Effector memory CD4-positive, alpha-beta T cell (primary cell): ENCODE measurements around the gene RAB11A.
"Not testable (repeated sequence)": the region's sequence is repeated elsewhere in the genome, so short reads cannot be mapped to it uniquely, and the experiment has no call there.

Experiments
- DNase-seq, 3 donors: peaks; one replicate each; pipeline ENCODE4 v3.0.0-alpha.2; 2020
- H3K27ac ChIP-seq: 2 replicates; pipeline ENCODE4 v1.7.0; 2013; ENCODE audit warnings: mild to moderate bottlenecking, low read length, moderate library complexity; ENCODE audit not compliant: insufficient read depth, poor library complexity, severe bottlenecking
- H3K27me3 ChIP-seq: replicated peaks from 2 replicates; pipeline ENCODE4 v1.7.0; 2013; ENCODE audit warnings: mild to moderate bottlenecking, low read length; ENCODE audit not compliant: insufficient read depth, control insufficient read depth, poor library complexity, severe bottlenecking
- H3K36me3 ChIP-seq: 2 replicates; pipeline ENCODE4 v1.7.0; 2013; ENCODE audit warnings: mild to moderate bottlenecking, low read length, moderate library complexity; ENCODE audit not compliant: control insufficient read depth, insufficient read depth
- H3K4me1 ChIP-seq: 2 replicates; pipeline ENCODE4 v1.7.0; 2013; ENCODE audit warnings: low read length, mild to moderate bottlenecking; ENCODE audit not compliant: control insufficient read depth, insufficient read depth, poor library complexity, severe bottlenecking
- H3K4me3 ChIP-seq: 2 replicates; pipeline ENCODE4 v1.7.0; 2013; ENCODE audit warnings: low read length, low read depth, mild to moderate bottlenecking; ENCODE audit not compliant: insufficient read depth, poor library complexity, severe bottlenecking
- H3K9me3 ChIP-seq: 2 replicates; pipeline ENCODE4 v1.7.0; 2013; ENCODE audit warnings: mild to moderate bottlenecking, low read length, moderate library complexity; ENCODE audit not compliant: control insufficient read depth

The RAB11A gene

GRCh38 chr15:65867933-65868332, 1.4 kb upstream of the RAB11A start:
- not testable (repeated sequence) for H3K9me3 ChIP-seq, H3K4me3 ChIP-seq, DNase-seq, H3K27ac ChIP-seq, H3K4me1 ChIP-seq, H3K27me3 ChIP-seq, H3K36me3 ChIP-seq

- Histone ChIP-seq H3K9me3 (no peaks in the 10 kb centered on the region), H3K4me1 (no peaks in the 10 kb centered on the region), H3K36me3 (no peaks in the 10 kb centered on the region), H3K27me3 (no peaks in the 10 kb centered on the region), H3K27ac (peak overlapping the region; percentile 94), H3K4me3 (peak overlapping the region; percentile 91)
- DNase-seq, result no peak
These were observed 655 bp upstream of the RAB11A start for GRCh38 chr15:65868546-65869125.

DNA sequence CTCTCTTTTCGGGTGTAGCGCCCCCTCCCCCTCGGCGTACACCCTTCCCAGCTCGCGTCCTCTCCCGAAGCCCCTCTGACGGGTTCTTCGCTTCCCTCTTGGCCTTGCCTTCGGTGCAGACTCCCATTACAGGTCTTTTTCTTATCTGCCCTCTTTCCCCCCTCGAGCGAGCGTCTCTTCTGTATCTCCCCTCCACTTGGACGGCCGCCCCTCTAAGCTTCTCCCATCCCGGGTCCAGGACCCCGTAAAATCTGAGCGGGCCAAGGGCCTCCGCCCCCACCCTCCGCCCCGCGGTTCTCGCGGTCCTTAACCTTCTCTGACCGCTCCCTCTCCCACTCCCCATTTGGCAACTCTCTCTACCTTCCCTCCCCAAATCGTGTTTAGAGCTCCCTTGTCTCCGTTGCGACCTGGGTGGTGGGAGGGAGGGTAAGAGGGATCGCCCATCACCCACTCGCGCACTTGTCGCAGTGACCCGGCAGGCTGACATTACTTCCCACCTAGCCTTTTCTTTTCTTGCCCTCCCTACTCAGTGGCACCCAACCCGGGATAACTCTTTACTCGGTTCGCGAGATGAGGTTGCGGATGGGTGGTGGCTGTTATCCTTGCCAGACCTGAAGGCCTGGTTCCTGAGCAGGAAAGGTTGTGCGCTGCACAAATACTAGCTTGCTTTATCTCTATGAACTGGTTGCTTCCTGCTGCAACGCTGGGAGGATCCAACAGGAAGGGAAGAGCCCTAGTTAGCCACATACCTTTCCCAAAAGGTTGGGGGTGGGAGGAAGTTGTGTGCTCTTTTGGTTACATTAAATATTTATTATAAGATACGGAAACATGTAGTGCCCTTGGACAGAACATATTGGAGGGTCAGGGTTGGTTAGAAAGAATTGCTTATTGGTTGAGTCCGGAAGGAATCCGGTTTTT, 922 bp downstream of the RAB11A start:
- Histone ChIP-seq H3K27ac (peak overlapping the region; percentile 94), H3K4me3 (peak overlapping the region; percentile 91), H3K36me3 (no peaks in the 10 kb centered on the region), H3K9me3 (no peaks in the 10 kb centered on the region), H3K27me3 (no peaks in the 10 kb centered on the region), H3K4me1 (no peaks in the 10 kb centered on the region)
- no peak for DNase-seq

DNA sequence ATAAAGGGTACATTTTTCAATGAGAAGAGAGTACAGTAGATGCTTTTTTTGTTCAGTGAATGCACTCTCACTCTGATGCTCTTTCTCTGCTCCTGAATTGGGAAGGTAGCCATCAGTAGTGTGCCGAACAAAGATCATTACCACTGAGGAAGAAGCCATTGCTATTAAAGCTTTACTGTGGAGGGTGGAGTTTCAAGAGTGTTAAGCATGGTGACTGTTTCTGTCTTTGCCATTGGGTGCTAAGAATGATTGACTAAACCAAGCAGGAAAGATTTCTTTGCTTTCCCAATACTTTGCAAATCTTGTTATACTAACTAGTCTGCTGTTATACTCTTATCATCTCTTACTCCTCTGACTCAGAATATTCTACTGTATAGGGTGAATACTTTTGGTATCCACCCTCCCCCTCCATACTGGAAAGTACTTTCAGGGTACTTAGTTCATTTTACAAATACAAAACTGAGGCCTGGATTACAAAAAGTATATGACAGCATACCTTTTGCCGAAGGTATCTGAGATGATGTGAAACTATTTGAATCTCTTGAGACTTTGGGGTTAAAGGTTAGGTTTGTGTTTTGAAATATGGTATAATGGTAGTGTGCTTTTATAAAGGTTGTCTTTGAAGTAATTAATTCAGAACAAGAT, 1.7 kb downstream of the RAB11A start:
- no peaks in the 10 kb centered on the region for H3K36me3 ChIP-seq
- H3K27ac ChIP-seq, result peak overlapping the region; percentile 94
- no peaks in the 10 kb centered on the region for H3K9me3 ChIP-seq
- peak overlapping the region; percentile 91 for H3K4me3 ChIP-seq
- H3K4me1 ChIP-seq, result no peaks in the 10 kb centered on the region
- H3K27me3 ChIP-seq, result no peaks in the 10 kb centered on the region
- no peak for DNase-seq

DNA sequence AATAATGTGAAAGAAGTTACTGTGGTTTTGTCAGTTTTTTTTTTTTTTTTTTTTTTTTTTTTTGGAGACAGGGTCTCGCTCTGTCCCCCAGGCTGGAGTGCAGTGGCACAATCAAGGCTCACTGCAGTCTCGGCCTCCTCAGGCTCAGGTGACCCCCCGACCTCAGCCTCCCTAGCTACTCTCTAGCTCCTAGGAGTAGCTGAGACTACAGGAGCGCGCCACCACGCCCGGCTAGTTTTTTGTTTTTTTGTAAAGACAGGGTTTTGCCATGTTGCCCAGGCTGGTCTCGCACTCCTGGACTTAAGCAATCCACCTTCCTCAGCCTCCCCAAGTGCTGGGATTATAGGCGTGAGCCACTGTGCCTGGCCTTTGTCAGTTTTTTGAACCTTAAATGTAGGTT, 2.6 kb downstream of the RAB11A start:
- H3K4me3 ChIP-seq, H3K4me1 ChIP-seq, H3K36me3 ChIP-seq, H3K27me3 ChIP-seq, H3K9me3 ChIP-seq, DNase-seq, H3K27ac ChIP-seq: not testable (repeated sequence)

DNA sequence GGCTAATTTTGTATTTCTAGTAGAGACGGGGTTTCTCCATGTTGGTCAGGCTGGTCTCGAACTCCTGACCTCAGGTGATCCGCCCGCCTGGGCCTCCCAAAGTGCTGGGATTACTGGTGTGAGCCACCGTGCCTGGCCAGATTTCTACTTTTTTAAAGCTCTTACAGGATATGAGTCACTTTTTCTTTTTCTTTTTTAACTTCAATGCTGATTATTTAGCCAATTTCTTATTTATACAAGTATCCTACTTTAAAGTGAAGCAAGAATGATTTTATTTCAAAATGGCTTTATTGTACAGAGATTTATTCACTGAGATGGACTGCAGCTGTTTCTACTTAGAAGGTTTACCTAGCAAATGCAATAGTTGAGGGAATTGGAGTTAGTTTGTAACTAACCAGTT, 3.3 kb downstream of the RAB11A start:
- H3K36me3 ChIP-seq, H3K27me3 ChIP-seq, H3K9me3 ChIP-seq, H3K27ac ChIP-seq, H3K4me3 ChIP-seq, DNase-seq, H3K4me1 ChIP-seq: not testable (repeated sequence)

DNA sequence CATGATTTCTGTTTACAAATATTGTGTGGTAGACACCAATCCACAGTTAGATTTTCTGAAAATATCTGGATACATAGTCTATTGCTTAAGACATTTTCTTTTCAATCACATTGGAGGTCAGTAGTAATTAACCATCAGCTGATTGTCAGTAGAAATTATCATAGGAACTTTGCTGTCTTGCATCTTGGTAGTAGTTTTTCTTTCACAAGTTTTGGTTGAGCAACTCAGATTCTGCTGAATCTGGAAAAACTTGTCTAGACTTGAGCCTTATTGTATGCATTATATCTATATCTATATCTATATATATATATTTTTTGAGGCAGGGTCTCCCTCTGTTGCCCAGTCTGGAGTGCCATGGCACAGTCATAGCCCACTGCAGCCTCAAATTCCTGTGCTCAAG, 4.0 kb downstream of the RAB11A start:
- H3K4me1 ChIP-seq, result no peaks in the 10 kb centered on the region
- no peaks in the 10 kb centered on the region for H3K9me3 ChIP-seq
- no peak overlapping the region for H3K27ac ChIP-seq
- DNase-seq, result no peak
- no peaks in the 10 kb centered on the region for H3K27me3 ChIP-seq
- H3K4me3 ChIP-seq, result no peak overlapping the region
- H3K36me3 ChIP-seq, result peaks cover 8% of the 10 kb centered on the region

DNA sequence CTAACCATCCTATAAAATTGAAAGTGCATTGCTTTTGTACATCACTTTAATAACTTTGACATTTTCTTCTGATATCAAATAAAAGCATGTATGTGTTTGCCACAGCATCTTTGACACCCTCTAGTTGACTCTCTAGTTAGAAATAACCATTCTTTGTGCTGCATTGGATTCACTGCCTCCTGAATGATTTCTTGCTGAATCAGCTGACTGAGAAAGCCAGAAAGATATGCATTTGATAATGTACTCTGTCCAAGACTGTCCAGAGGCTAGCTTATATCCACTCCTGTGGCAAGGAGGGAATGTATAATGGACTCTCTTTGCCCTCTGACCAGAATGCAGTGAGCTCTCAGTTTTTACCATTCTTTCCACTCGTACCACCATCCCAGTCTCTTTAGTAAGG, 6.2 kb downstream of the RAB11A start:
- Histone ChIP-seq H3K9me3 (no peaks in the 10 kb centered on the region), H3K4me3 (no peak overlapping the region), H3K27ac (no peak overlapping the region), H3K36me3 (peaks cover 25% of the 10 kb centered on the region), H3K4me1 (no peaks in the 10 kb centered on the region), H3K27me3 (no peaks in the 10 kb centered on the region)
- DNase-seq, result no peak

DNA sequence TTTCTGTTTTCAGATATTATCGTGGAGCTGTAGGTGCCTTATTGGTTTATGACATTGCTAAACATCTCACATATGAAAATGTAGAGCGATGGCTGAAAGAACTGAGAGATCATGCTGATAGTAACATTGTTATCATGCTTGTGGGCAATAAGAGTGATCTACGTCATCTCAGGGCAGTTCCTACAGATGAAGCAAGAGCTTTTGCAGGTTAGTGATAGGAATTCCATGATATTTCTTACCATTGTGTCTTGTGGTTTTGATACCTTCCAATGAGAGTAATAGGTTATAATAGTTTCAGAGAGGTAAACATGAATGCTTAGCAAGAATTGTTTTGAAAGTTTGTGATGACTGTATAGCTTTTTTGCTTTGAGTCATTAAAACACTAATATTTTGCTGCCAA, 8.5 kb downstream of the RAB11A start:
- no peaks in the 10 kb centered on the region for H3K9me3 ChIP-seq
- no peak overlapping the region for H3K27ac ChIP-seq
- H3K36me3 ChIP-seq, result peaks cover 38% of the 10 kb centered on the region
- DNase-seq, result no peak
- H3K4me3 ChIP-seq, result no peak overlapping the region
- no peaks in the 10 kb centered on the region for H3K27me3 ChIP-seq
- peaks cover 6% of the 10 kb centered on the region for H3K4me1 ChIP-seq
